AG09319 (cell line): Measurements from ENCODE around the gene HYCC1.

Experiments used
- DNase-seq: peaks from one replicate; pipeline ENCODE4 v3.0.0-alpha.2; 2010; ENCODE audit warnings: low read depth; ENCODE audit errors: extremely low read depth
- TF ChIP-seq, protein P1 (sequence below): IDR thresholded peaks from 2 replicates; pipeline ENCODE4 v1.5.1; 2011; ENCODE audit warnings: low read depth, mild to moderate bottlenecking, inconsistent platforms, low read length, moderate library complexity

HYCC1 gene

DNA sequence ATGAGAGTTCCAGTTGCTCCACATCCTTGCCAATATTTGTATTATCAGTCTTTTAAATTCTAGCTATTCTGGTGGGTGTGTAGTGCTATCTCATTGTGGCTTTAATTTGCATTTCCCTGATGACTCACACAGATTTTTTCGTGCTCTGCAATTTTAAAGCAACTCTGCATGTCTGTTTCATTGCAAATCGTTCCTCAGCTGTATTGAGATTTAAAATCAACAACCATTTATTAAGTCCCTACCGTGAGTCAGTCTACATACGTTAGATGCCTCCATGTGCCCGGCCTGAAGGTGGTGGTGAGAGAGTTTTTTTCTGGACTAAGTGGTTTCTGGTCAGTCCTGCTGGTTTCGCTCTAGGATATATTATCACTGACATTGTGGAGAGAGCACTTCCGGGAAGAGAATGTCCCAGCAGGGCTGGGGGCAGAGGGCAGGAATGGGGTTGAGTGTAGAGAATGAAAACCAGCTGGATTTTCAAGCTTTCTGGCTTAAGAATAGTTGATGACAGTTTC lies 8.4 kb upstream of the HYCC1 start:
- TF ChIP-seq, protein P1, sequence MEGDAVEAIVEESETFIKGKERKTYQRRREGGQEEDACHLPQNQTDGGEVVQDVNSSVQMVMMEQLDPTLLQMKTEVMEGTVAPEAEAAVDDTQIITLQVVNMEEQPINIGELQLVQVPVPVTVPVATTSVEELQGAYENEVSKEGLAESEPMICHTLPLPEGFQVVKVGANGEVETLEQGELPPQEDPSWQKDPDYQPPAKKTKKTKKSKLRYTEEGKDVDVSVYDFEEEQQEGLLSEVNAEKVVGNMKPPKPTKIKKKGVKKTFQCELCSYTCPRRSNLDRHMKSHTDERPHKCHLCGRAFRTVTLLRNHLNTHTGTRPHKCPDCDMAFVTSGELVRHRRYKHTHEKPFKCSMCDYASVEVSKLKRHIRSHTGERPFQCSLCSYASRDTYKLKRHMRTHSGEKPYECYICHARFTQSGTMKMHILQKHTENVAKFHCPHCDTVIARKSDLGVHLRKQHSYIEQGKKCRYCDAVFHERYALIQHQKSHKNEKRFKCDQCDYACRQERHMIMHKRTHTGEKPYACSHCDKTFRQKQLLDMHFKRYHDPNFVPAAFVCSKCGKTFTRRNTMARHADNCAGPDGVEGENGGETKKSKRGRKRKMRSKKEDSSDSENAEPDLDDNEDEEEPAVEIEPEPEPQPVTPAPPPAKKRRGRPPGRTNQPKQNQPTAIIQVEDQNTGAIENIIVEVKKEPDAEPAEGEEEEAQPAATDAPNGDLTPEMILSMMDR, result no peak
- peak; percentile 49 for DNase-seq

DNA sequence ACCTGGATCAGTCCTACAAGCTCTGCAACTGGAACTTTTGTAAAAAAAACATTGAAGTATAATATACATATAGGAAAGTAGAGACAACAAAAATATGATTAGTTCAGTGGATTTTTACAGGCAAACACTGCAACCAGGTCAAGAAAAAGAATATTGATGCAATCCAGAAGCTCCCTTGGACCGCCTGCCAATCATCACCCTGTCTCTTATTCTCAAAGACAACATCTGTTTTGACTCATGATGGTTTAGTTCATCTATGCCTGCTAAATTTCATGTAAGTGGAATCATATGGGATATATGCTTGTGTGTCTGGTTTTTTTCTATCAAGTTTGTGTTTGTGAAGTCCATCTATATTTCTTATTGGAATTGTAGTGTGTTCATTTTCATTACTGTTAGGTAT lies 7.7 kb upstream of the HYCC1 start:
- DNase-seq, result no peak
- TF ChIP-seq, protein P1, result no peak

DNA sequence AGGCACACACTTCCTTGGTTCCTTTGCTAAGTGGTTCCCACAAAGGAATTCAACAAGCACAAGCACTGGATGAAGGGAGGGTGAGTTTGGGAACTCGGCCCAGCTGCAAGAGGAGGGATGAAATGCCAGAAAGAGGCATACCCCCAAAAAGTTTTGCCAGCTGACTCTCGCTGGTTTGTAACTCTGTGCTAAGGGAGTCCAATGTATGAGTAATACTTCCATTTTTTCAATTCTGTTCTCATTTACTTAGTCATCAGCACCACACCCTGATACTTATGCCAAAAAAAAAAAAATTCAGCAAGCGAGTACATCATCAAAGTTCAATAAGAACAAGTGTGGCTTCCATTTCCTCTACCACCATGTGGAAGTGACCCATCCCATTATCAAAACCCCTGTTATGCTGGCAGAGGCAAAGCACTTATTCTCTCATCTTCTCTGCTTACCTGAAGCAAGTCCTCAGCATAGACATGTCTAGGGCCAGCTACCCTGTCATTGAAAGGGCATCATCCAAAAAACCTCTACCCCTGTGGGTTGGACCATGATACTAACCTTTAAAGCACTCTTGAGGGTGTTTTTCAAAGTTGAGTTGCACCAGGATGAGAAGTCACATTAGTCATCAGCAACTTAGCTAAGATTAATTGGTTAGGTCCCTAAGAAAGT lies 6.9 kb upstream of the HYCC1 start:
- TF ChIP-seq, protein P1, result no peak
- DNase-seq, result peak; percentile 70

DNA sequence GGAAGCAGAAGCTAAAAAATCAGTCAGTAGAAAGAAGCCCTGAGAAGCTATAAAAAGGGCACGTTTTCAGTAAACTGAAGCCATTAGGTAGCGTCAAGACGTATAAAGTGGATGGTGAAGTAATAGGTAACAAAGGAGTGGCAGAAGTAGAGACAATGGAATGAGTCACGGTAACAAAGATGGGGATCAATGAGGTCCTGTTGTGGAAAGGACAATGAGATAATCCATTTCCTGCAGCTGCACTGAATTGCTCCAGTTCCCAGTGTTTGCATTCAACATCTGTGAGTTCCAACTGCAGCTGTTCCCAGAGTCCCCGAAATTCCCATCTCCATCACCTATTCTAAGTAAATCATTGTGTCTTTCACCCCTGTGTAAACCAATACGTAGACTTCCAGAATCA lies 4.8 kb upstream of the HYCC1 start:
- TF ChIP-seq, protein P1, result no peak
- no peak for DNase-seq

DNA sequence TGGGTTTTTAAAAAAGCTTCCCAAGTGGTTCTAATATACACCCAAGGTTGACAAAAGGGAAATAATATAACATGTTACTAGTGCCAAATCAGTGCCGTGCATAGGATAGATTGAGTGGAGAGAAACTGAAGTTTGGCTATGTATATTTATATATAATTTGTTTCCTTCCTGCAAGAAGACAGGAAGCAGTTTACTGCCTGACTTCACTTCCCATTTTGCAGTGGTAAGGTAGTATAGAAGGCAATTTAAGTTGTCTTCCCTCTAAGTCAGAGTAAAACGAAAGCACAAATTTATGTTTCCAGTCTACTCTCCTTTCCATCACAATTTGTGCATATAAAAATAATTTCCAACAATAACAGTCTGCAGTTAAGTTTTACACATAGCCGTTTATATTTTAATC lies 3.4 kb upstream of the HYCC1 start:
- TF ChIP-seq, protein P1, result no peak
- DNase-seq, result no peak

DNA sequence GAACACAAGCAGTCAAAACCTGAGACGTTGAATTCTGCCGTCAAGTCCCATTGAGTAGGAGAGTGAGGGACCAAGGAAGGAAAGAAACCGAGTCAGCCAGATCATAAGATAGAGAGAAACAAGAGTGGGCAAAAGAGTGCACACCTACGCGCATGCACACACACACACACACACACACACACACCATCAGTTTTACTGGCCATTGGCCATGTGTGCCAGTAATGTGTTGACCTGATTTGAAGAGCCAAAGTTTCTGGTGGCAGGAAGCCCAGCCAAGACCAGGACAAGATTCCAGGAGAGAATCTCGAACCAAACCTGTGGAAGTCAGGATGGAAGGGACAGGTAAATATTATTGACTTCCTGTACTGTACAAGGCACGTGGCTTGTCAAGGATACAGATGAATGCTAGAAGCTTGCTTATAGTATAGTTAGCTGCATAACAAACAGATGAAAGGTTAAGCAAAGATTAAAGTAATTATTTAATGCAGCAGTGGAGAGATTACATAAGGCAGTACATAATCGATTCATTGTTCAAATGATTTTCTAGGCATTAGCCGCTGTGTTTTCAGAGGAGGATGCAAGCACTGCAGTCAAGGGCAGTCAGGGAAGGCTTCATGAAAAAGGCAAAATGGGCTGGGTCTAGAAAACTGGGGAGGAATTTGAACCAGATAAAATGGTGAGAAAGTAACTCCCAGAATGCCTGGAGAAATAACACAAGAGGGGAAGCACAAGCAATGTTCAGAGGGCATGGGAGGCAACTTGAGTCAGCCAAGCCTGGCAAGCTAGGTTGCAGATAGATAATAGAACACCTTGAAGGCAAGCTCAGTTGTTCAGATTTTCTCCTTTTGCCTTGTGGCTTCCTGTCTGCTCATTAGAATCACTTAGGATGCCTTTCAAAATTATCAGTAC lies 2.7 kb upstream of the HYCC1 start:
- DNase-seq, result no peak
- TF ChIP-seq, protein P1, result no peak

DNA sequence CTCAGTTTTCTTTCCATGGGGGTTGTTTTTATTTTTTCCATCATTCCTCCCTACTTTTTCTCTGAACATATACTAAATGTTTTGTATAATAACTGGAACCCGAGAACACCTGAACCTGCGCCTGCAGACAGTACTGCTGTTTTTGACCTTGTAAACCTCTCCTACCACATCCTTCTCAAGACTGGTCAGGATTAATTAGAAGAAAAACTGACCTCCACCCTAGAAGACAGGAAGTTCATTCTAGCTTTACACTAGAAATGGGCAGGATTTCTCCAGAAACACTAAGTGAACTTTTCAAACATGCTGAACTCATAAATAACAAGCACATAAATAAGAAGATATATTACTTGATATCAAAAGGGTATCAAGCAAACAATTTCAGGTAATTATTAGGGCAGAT lies 751 bp upstream of the HYCC1 start:
- DNase-seq, result no peak
- TF ChIP-seq, protein P1, result no peak
